Activated CD4-positive, CD25-positive, alpha-beta regulatory T cell (primary cell): ENCODE results near the gene NSMF.

Source experiments
- DNase-seq, 4 experiments: peaks; one replicate each; lab custom pipeline; 2025; lab: John Stamatoyannopoulos, UW

Gene NSMF

GRCh38 chr9:137492464-137493363, 33.6 kb upstream of the NSMF start:
- DNase-seq: no peak

- DNase-seq: no peak
These were observed 32.8 kb upstream of the NSMF start for GRCh38 chr9:137491735-137492432.

- no peak for DNase-seq
These were observed 31.5 kb upstream of the NSMF start for GRCh38 chr9:137490532-137491186.

GRCh38 chr9:137488906-137489305, 29.8 kb upstream of the NSMF start:
- no peak for DNase-seq

GRCh38 chr9:137488327-137488653, 29.2 kb upstream of the NSMF start:
- DNase-seq: no peak

- DNase-seq: no peak
These were observed 28.6 kb upstream of the NSMF start for GRCh38 chr9:137487454-137488326.

- DNase-seq: no peak
These were observed 27.7 kb upstream of the NSMF start for GRCh38 chr9:137486545-137487453.

GRCh38 chr9:137486141-137486490, 27.0 kb upstream of the NSMF start:
- DNase-seq: no peak

GRCh38 chr9:137485343-137486140, 26.4 kb upstream of the NSMF start:
- no peak for DNase-seq

GRCh38 chr9:137484551-137485315, 25.6 kb upstream of the NSMF start:
- no peak for DNase-seq

- DNase-seq: no peak
These were observed 23.1 kb upstream of the NSMF start for GRCh38 chr9:137482094-137482781.

- DNase-seq: no peak
These were observed 21.9 kb upstream of the NSMF start for GRCh38 chr9:137480686-137481683.

GRCh38 chr9:137479892-137480685, 21.0 kb upstream of the NSMF start:
- no peak for DNase-seq

- no peak for DNase-seq
These were observed 20.1 kb upstream of the NSMF start for GRCh38 chr9:137478962-137479861.

- no peak for DNase-seq
These were observed 19.5 kb upstream of the NSMF start for GRCh38 chr9:137478613-137478961.
